ENCODE data around the gene SMARCB1. TPM values are rescaled to one million over a fixed set of nuclear protein-coding genes. Genes with fewer than 3 reads are reported as not detected.

SMARCB1 gene
- total and polyA plus RNA-seq, 2 donors (not counting 1 experiment from before 2014, with no cell fraction given) = 179 to 190 TPM

DNA sequence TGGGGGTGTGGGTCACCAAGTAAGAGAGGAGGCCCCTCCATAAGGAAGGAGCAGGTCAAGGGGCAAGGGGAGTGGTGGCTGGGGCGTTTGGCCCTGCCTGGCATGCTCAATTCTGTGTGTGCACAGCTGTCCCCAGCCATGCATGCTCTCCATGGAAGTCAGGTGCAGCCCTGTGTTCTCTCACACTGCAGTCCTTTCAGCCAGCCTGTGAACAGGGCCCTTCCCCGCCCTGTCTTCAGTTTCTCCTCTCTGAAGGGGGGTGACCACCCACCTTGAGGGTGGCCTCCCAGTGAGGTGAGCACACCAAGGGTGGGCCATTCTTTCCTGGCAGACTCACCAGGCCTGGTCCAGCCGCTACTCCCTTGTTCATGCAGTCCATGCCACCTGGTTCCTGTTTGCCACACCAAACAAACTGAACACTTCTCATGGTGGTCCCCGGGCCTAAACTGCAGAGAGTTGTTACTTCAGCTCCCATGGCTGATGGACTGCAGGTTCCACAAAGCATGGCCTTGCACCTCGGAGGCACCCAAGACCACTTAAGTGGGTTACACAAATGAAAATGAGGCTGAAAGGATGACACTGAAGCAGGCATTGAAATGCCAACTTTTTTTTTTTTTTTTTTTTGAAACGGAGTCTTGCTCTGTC lies 17.3 kb upstream of the SMARCB1 start:
- H4K20me1 ChIP-seq (ENCODE audit: control insufficient read depth, insufficient read depth, low read length, poor library complexity, severe bottlenecking) = peaks cover 15% of the 10 kb centered on the region
- 27% methylated on average over 6 of the region's 6 CpGs for WGBS (ENCODE audit: insufficient coverage)
- H3K27ac Mint-ChIP-seq = peak overlapping the region; percentile 59
- peak overlapping the region; percentile 73 for H3K4me3 Mint-ChIP-seq
- no peaks in the 10 kb centered on the region for H3K36me3 ChIP-seq (replicated peaks in 1 of 2; ENCODE audit: control extremely low read depth in 1 of 2, control insufficient read depth in 1 of 2, extremely low read depth in 1 of 2, insufficient read depth in 2 of 2, low read length in 1 of 2)
- peak overlapping the region; percentile 20 for H2AFZ ChIP-seq (ENCODE audit: insufficient read depth, low read depth, low read length, poor library complexity, severe bottlenecking)
- H3K27me3 Mint-ChIP-seq = no peaks in the 10 kb centered on the region
- no peaks in the 10 kb centered on the region for H3K9me3 ChIP-seq (ENCODE audit: control extremely low read depth in 1 of 3, control insufficient read depth in 2 of 3, insufficient read depth in 1 of 3, low read length in 2 of 3)
- H3K9ac ChIP-seq (ENCODE audit: low read length) = no peak overlapping the region
- no peak overlapping the region for H3K4me3 ChIP-seq (ENCODE audit: control extremely low read depth in 1 of 5, extremely low read depth in 1 of 5, insufficient read depth in 1 of 5, low read depth in 2 of 5, low read length in 4 of 5)
- ATAC-seq (ENCODE audit: low read depth) (no peak), DNase-seq (no peak)
- no peak overlapping the region for H3K27ac ChIP-seq (ENCODE audit: low read length in 2 of 2)
- ChIA-PET CTCF (interaction anchor here (0.6 to 12.8 kb wide), 11 partner anchors 15 to 595 kb away, joined by 3 to 188 read pairs (median 5); partner anchors contain the start of genes SLC2A11, VPREB3 and ZNF70), POLR2A (interaction anchor here (0.8 to 14.3 kb wide), 6 partner anchors 8 to 88 kb away, joined by 3 to 174 read pairs (median 6); partner anchors contain the start of genes SLC2A11, VPREB3 and ZNF70)
- H3K4me1 ChIP-seq (ENCODE audit: control insufficient read depth in 2 of 2, insufficient read depth in 2 of 2, low read length in 2 of 2) = peaks cover 53 to 83% of the 10 kb centered on the region in 2 donors
- H3K9me3 Mint-ChIP-seq (ENCODE audit: insufficient read depth) = no peaks in the 10 kb centered on the region
- peaks cover 35% of the 10 kb centered on the region for H3K79me2 ChIP-seq (ENCODE audit: control insufficient read depth, insufficient read depth, low read length)
- no peaks in the 10 kb centered on the region for H3K27me3 ChIP-seq (replicated peaks in 1 of 4; ENCODE audit: control extremely low read depth in 1 of 4, control insufficient read depth in 3 of 4, insufficient read depth in 4 of 4, low read length in 3 of 4)
- no peak for TF ChIP-seq EZH2 (IDR thresholded peaks at IDR 0.05; ENCODE audit: borderline replicate concordance, insufficient read depth, low read depth, low read length, poor library complexity, severe bottlenecking)
- TF ChIP-seq, protein P1, sequence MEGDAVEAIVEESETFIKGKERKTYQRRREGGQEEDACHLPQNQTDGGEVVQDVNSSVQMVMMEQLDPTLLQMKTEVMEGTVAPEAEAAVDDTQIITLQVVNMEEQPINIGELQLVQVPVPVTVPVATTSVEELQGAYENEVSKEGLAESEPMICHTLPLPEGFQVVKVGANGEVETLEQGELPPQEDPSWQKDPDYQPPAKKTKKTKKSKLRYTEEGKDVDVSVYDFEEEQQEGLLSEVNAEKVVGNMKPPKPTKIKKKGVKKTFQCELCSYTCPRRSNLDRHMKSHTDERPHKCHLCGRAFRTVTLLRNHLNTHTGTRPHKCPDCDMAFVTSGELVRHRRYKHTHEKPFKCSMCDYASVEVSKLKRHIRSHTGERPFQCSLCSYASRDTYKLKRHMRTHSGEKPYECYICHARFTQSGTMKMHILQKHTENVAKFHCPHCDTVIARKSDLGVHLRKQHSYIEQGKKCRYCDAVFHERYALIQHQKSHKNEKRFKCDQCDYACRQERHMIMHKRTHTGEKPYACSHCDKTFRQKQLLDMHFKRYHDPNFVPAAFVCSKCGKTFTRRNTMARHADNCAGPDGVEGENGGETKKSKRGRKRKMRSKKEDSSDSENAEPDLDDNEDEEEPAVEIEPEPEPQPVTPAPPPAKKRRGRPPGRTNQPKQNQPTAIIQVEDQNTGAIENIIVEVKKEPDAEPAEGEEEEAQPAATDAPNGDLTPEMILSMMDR (IDR thresholded peaks at IDR 0.05) = no peak
- intact Hi-C loops (cut with micrococcal nuclease) = loop anchor here (2.0 to 5.0 kb wide), 2 partner anchors 69 to 227 kb away; partner anchors contain the start of gene DERL3
- H3K4me1 Mint-ChIP-seq = peaks cover 59% of the 10 kb centered on the region
- H3K4me2 ChIP-seq (replicated peaks; ENCODE audit: low read depth, low read length, poor library complexity, severe bottlenecking) = peak overlapping the region; percentile 53

DNA sequence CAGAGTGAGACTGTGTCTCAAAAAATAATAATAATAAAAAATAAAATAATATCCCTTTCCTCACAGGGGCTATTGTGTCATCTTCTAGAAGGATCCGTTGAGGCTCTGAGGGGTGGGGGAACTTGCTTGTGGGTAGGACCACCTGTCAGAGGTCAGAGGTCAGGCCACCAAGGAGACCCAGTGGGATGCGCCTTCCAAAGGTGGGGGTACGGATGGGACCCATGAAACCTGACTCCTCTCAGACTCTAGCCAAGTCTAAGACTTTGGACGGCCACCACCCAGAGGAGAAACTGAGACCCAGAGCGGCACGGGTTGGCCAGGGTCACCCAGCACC lies 14.5 kb upstream of the SMARCB1 start:
- WGBS (ENCODE audit: insufficient coverage) = 47% methylated on average over 6 of the region's 6 CpGs

More for the DNA sequence above, 14.5 kb upstream of the SMARCB1 start:
- H3K4me3 ChIP-seq (ENCODE audit: control extremely low read depth in 1 of 5, extremely low read depth in 1 of 5, insufficient read depth in 1 of 5, low read depth in 2 of 5, low read length in 4 of 5) = peak overlapping the region in 4 of 5 experiments; percentile 28 to 67 (median 40)
- H3K4me1 Mint-ChIP-seq = peaks cover 42% of the 10 kb centered on the region
- H3K27me3 Mint-ChIP-seq = no peaks in the 10 kb centered on the region
- peaks cover 40 to 56% of the 10 kb centered on the region in 2 donors for H3K4me1 ChIP-seq (ENCODE audit: control insufficient read depth in 2 of 2, insufficient read depth in 2 of 2, low read length in 2 of 2)
- H3K4me3 Mint-ChIP-seq = peak overlapping the region; percentile 81
- H3K36me3 ChIP-seq (replicated peaks in 1 of 2; ENCODE audit: control extremely low read depth in 1 of 2, control insufficient read depth in 1 of 2, extremely low read depth in 1 of 2, insufficient read depth in 2 of 2, low read length in 1 of 2) = no peaks in the 10 kb centered on the region
- TF ChIP-seq, protein P1 (IDR thresholded peaks at IDR 0.05) = no peak
- no peak for TF ChIP-seq EZH2 (IDR thresholded peaks at IDR 0.05; ENCODE audit: borderline replicate concordance, insufficient read depth, low read depth, low read length, poor library complexity, severe bottlenecking)
- ATAC-seq (ENCODE audit: low read depth) (no peak), DNase-seq (no peak)
- no peaks in the 10 kb centered on the region for H3K27me3 ChIP-seq (replicated peaks in 1 of 4; ENCODE audit: control extremely low read depth in 1 of 4, control insufficient read depth in 3 of 4, insufficient read depth in 4 of 4, low read length in 3 of 4)
- peak overlapping the region; percentile 51 to 57 for H3K27ac ChIP-seq (ENCODE audit: low read length in 2 of 2)
- H4K20me1 ChIP-seq (ENCODE audit: control insufficient read depth, insufficient read depth, low read length, poor library complexity, severe bottlenecking) = peaks cover 7% of the 10 kb centered on the region
- H3K9me3 ChIP-seq (ENCODE audit: control extremely low read depth in 1 of 3, control insufficient read depth in 2 of 3, insufficient read depth in 1 of 3, low read length in 2 of 3) = no peaks in the 10 kb centered on the region
- H3K9me3 Mint-ChIP-seq (ENCODE audit: insufficient read depth) = no peaks in the 10 kb centered on the region
- POLR2A ChIA-PET = interaction anchor here (1.0 to 14.3 kb wide), 8 partner anchors 17 to 85 kb away, joined by 3 to 174 read pairs (median 8); partner anchors contain the start of genes SLC2A11, VPREB3 and ZNF70
- CTCF ChIA-PET = interaction anchor here (0.9 to 12.8 kb wide), 8 partner anchors 17 to 122 kb away, joined by 3 to 188 read pairs (median 3); partner anchors contain the start of genes MIF, SLC2A11, VPREB3 and ZNF70
- peak overlapping the region; percentile 65 for H3K9ac ChIP-seq (ENCODE audit: low read length)
- peak overlapping the region; percentile 95 for H3K4me2 ChIP-seq (replicated peaks; ENCODE audit: low read depth, low read length, poor library complexity, severe bottlenecking)
- peak overlapping the region; percentile 77 for H3K27ac Mint-ChIP-seq
- intact Hi-C loops (cut with micrococcal nuclease) = loop anchor here (1.0 kb wide), 1 partner anchor 15 kb away; no protein-coding TSS in a partner anchor
- peak overlapping the region; percentile 81 for H2AFZ ChIP-seq (ENCODE audit: insufficient read depth, low read depth, low read length, poor library complexity, severe bottlenecking)
- H3K79me2 ChIP-seq (ENCODE audit: control insufficient read depth, insufficient read depth, low read length) = peaks cover 26% of the 10 kb centered on the region
